PFSK-1 (cell line): ENCODE measurements around the gene GRAMD1B.

Experiments
- POLR2AphosphoS5 ChIP-seq: IDR thresholded peaks from 2 replicates; pipeline ENCODE4 v1.6.1; 2012; ENCODE audit warnings: low read depth, mild to moderate bottlenecking, control low read depth, low read length, moderate library complexity
- SIN3A ChIP-seq: IDR thresholded peaks from 2 replicates; pipeline ENCODE4 v1.6.1; 2012; ENCODE audit warnings: mild to moderate bottlenecking, low read length, moderate library complexity, borderline replicate concordance; ENCODE audit not compliant: insufficient read depth
- TF ChIP-seq, protein P1 (sequence below), 2 experiments: IDR thresholded peaks; 2 replicates each; pipeline versions ENCODE4 v1.6.1 to v1.8.0; 2011 to 2012; ENCODE audit warnings: low read depth in 2 of 2, low read length in 2 of 2, control low read depth in 1 of 2, inconsistent platforms in 1 of 2, mild to moderate bottlenecking in 1 of 2, moderate library complexity in 1 of 2; ENCODE audit not compliant: insufficient read depth in 1 of 2

DNA sequence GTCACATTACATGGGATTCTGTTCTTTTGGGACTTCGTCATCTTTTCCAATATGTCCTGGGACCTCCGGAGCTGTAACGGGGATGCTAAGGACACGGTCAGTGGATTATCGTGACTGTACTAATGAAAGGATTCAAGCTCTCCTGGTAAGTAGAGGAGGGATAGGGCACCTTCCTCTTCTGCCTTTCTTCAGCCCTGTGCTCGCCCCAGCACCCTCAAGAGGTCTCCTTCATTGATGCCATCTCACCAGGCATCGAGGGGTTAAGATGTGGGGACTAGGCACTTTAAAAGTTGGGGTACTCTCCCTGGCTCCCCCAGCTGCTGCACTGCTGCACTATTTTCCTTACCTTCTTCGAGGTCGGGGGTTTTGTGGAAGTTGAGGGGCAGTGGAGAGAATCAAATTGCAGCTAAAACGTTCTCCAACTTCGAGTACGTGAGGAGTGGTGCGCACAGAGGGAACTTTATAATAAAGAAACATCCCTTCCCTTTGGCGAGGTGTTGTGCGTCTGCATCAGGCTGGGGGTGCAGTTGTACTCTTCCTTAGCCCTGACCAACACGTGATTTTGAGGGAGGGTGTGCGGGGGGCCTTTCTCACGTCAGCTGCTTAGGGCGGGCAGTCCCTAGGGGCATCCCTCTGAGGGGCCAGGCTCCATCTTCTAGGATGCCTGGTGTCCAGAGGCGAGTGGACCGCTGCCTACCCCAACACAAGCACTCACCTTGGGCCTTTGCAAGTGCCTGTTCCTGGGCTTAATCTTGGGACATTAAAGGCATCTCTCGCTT lies 96.1 kb downstream of the GRAMD1B start:
- TF ChIP-seq SIN3A (no peak), POLR2AphosphoS5 (no peak)
- TF ChIP-seq, protein P1, sequence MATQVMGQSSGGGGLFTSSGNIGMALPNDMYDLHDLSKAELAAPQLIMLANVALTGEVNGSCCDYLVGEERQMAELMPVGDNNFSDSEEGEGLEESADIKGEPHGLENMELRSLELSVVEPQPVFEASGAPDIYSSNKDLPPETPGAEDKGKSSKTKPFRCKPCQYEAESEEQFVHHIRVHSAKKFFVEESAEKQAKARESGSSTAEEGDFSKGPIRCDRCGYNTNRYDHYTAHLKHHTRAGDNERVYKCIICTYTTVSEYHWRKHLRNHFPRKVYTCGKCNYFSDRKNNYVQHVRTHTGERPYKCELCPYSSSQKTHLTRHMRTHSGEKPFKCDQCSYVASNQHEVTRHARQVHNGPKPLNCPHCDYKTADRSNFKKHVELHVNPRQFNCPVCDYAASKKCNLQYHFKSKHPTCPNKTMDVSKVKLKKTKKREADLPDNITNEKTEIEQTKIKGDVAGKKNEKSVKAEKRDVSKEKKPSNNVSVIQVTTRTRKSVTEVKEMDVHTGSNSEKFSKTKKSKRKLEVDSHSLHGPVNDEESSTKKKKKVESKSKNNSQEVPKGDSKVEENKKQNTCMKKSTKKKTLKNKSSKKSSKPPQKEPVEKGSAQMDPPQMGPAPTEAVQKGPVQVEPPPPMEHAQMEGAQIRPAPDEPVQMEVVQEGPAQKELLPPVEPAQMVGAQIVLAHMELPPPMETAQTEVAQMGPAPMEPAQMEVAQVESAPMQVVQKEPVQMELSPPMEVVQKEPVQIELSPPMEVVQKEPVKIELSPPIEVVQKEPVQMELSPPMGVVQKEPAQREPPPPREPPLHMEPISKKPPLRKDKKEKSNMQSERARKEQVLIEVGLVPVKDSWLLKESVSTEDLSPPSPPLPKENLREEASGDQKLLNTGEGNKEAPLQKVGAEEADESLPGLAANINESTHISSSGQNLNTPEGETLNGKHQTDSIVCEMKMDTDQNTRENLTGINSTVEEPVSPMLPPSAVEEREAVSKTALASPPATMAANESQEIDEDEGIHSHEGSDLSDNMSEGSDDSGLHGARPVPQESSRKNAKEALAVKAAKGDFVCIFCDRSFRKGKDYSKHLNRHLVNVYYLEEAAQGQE (IDR thresholded peaks at IDR 0.05; ENCODE audit: insufficient read depth in 1 of 2, low read depth in 2 of 2, low read length in 2 of 2) = no peak
